ENCODE data around the gene ATF3. TPM values are rescaled to one million over a fixed set of nuclear protein-coding genes. Genes with fewer than 3 reads are reported as not detected.

The ATF3 gene
- total RNA-seq, 2 donors from 2014 or later, result 6.0 to 14.8 TPM

GRCh38 chr1:212623603-212624002 is 15.0 kb downstream of the ATF3 start:
- H3K36me3 ChIP-seq, result no peaks in the 10 kb centered on the region
- no peaks in the 10 kb centered on the region for H3K27me3 ChIP-seq (replicated peaks; ENCODE audit: insufficient read depth)
- 83% methylated on average over 2 of the region's 2 CpGs for WGBS
- H3K4me3 ChIP-seq, result no peak overlapping the region
- no peaks in the 10 kb centered on the region for H3K9me3 ChIP-seq
- no peak for DNase-seq (ENCODE audit: low spot score)
- no peak overlapping the region for H3K27ac ChIP-seq
- TF ChIP-seq POLR2AphosphoS5 (IDR thresholded peaks at IDR 0.05) (no peak), POLR2A (IDR thresholded peaks at IDR 0.05) (no peak), CTCF (IDR thresholded peaks at IDR 0.05) (no peak)
- intact Hi-C loops (cut with DNase I), result no loop called here
- no peaks in the 10 kb centered on the region for H3K4me1 ChIP-seq (replicated peaks)

GRCh38 chr1:212624976-212625501 is 16.5 kb downstream of the ATF3 start:
- Histone ChIP-seq H3K4me1 (replicated peaks) (no peaks in the 10 kb centered on the region), H3K36me3 (no peaks in the 10 kb centered on the region), H3K4me3 (no peak overlapping the region), H3K27me3 (replicated peaks; ENCODE audit: insufficient read depth) (no peaks in the 10 kb centered on the region), H3K9me3 (no peaks in the 10 kb centered on the region), H3K27ac (no peak overlapping the region)
- TF ChIP-seq CTCF (IDR thresholded peaks at IDR 0.05) (no peak), POLR2A (IDR thresholded peaks at IDR 0.05) (no peak), POLR2AphosphoS5 (IDR thresholded peaks at IDR 0.05) (no peak)
- intact Hi-C loops (cut with DNase I), result loop anchor here (5.0 kb wide), 1 partner anchor 148 kb away; no protein-coding TSS in a partner anchor
- 93% methylated on average over 18 of the region's 18 CpGs for WGBS
- no peak for DNase-seq (ENCODE audit: low spot score)

GRCh38 chr1:212625781-212626450 is 17.4 kb downstream of the ATF3 start:
- WGBS, result 88% methylated on average over 19 of the region's 19 CpGs
- intact Hi-C loops (cut with DNase I), result loop anchor here (5.0 kb wide), 1 partner anchor 149 kb away; no protein-coding TSS in a partner anchor
- Histone ChIP-seq H3K27me3 (replicated peaks; ENCODE audit: insufficient read depth) (no peaks in the 10 kb centered on the region), H3K9me3 (no peaks in the 10 kb centered on the region), H3K4me1 (replicated peaks) (no peaks in the 10 kb centered on the region), H3K4me3 (no peak overlapping the region), H3K36me3 (no peaks in the 10 kb centered on the region), H3K27ac (no peak overlapping the region)
- no peak for DNase-seq (ENCODE audit: low spot score)
- TF ChIP-seq POLR2A (IDR thresholded peaks at IDR 0.05), result no peak
- TF ChIP-seq POLR2AphosphoS5 (IDR thresholded peaks at IDR 0.05), result no peak
- TF ChIP-seq CTCF (IDR thresholded peaks at IDR 0.05), result no peak

- no peaks in the 10 kb centered on the region for H3K27me3 ChIP-seq (replicated peaks; ENCODE audit: insufficient read depth)
- no peaks in the 10 kb centered on the region for H3K4me1 ChIP-seq (replicated peaks)
- intact Hi-C loops (cut with DNase I), result loop anchor here (5.0 kb wide), 1 partner anchor 151 kb away; no protein-coding TSS in a partner anchor
- H3K27ac ChIP-seq, result no peak overlapping the region
- no peaks in the 10 kb centered on the region for H3K9me3 ChIP-seq
- TF ChIP-seq CTCF (IDR thresholded peaks at IDR 0.05) (no peak), POLR2A (IDR thresholded peaks at IDR 0.05) (no peak), POLR2AphosphoS5 (IDR thresholded peaks at IDR 0.05) (no peak)
- H3K4me3 ChIP-seq, result no peak overlapping the region
- 88% methylated on average over 5 of the region's 5 CpGs for WGBS
- no peaks in the 10 kb centered on the region for H3K36me3 ChIP-seq
- DNase-seq (ENCODE audit: low spot score), result no peak
Measured at GRCh38 chr1:212628046-212628445, 19.5 kb downstream of the ATF3 start.
